CD4-positive, alpha-beta T cell treated with Interleukin-6 for 4 hours (primary cell): ENCODE results near the gene ATP2A3.

Experiments used
- DNase-seq: peaks from one replicate; pipeline ENCODE4 v3.0.0-alpha.2; 2020; ENCODE audit warnings: mixed read lengths

Gene ATP2A3

DNA sequence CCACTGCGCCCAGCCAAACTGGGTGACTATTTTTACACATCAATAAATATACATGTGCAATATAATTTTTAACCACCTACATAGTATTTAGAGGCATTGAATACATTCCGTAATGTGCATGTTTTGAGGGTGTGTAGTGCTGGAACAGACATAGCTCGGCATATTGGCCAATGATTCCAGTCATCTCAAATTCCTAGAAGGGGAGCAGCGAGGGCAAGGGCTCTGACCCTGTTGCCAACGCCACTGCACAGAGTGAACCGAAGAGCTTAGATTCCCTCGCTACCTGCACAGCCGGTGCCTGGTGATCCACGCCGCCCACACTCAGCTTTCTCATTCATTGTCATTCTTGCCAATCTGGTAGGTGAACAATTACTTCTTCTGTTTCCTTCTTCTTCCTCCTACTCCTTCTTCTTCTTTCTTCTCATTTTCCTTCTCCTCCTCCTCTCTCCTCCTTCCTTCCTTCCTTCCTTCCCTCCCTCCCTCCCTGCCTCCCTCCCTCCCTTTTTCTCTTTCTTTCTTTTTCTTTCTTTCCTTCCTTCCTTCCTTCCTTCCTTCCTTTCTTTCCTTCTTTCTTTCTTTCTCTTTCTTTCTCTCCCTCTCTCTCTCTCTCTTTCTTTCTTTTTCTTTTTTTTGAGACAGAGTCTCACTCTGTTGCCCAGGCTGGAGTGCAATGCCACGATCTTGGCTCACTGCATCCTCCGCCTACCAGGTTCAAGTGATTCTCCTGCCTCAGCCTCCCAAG, 26.3 kb upstream of the ATP2A3 start:
- no peak for DNase-seq

DNA sequence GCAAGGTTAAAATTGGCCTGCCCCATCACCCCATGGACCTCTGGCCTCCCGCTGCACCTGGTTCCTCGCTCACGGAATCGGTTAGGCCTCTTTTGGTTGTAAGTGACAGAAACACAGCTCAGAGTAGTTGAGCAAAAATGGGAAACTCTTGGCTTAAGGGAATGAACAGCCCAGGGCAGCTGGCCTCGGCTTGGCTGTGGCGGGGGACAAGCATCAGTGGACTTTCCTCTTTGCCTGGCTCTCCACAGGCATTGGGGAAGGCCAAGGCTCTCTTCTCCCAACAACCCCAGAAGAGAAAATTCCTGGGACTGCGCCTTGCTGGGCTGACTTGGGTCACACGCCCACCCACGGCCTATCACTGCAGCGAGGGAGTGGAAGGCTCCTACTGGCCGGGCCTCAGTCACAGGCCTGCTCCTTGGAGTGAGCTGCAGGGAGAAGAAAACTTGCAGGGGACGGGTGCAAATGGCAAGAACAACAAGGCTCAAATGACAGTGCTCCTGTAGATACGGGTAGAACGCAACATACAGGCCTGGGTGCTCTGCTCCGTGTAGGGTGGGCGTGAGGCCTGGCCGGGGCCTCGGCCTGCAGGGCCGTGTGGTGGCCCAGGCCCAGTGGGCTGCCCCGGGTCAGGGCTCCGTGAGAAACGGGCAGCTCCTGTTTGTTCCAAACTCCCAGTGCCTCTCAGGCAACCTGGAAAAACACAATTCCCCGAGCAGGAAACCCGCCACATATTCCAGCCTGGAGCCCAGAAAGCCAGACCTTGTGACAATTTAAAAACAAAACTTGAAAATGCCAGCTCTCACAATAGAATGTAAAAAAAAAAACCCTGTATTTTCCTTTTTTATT, 25.0 kb upstream of the ATP2A3 start:
- DNase-seq = no peak

DNA sequence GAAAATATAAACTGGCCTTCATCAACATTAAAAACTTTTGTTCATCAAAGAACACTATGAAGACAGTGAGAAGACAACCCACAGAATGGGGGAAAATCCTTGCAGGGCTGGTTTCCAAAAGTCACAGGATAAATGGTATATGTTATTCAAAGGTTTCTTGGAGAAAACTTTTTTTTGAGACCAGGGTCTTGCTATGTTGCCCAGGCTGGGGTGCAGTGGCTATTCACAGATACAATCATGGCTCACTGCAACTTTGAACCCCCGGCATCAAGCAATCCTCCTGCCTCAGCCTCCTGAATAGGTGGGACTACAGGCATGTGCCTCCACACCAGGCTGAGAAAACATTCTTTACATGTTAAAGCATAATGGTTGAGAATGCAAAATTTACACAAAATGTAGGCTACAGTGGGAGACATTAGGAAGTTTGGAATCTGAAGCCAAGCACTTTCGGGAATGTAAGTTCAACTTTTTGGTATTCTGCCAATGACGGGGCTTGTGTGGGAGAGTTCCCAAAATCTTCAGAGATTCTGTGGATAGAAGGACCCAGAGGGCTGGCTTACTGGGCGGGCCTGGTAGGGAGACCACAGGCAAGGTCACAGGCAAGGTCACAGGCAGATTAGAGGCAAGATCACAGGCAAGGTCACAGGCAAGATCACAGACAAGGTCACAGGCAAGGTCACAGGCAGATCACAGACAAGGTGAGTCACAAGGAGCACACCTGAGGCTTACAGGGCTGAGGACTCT, 24.2 kb upstream of the ATP2A3 start:
- no peak for DNase-seq

DNA sequence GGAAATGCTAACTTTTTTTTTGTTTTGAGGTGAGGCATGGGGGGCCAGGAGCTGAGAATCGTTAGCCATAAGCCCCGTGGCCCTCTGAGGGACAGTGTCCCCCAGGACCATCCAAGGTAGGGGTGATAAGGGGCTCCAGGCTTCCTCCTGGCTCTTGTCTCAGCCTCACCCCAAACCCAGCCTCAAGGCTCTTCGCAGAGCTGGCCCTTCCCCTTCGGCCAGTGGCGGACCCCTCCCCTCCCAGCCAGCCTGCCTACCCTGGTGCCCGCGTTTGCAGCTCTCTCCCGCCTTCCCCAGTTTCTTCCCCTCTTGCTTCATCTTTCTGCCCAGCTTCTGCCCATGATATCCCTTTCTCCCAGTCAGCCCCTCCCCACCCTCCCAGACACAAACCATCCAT, 22.7 kb upstream of the ATP2A3 start:
- DNase-seq = no peak

DNA sequence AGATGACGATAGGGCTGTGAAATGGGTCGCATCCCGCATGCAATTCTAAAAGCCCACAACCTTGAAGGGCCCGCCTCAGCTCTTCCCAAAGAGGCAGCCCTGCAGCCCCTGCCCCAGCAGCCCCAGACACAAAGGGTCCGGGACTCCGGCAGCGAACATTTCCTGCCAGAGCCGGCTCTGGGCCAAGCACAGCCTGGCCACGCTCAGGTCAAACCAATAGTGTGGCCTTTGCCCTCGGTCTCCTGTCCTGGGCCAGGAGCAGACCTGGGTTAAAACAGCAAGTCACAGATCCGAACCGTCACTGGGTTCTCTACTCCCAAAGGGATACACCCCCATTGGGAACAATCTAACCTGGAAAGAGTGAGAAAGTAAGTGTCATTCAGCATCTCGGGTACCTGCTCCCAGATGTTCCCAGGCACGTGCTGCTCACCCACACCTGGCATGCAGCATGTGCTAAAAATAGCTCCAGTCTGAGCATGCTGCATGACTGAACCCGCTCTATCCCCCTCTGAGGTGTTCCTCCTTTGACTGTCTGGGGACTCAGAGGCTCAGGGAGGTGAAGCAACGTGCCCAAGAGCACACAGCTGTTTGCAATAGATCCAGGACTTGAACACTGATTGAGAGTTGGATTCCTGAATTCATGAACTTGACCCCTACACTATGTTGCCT, 22.2 kb upstream of the ATP2A3 start:
- no peak for DNase-seq

DNA sequence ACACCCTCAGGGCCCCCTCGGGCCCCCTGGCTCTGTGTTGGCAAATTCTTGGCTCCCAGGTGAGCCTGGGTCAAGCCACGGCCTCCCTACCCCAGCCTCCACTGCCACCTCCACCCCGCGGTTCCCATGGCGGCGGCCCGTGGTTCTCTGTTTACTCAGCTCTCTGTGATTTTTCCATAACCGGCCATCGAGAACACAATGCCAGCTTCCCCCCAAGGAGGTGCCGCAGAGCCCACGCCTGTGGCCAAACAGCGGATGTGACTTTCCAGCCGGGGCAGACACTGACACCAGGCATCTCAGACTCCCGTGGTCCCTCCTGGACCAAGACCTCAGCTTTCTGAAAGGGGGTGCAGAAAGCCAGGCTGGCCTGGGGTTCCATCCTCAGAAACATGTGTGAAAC, 21.6 kb upstream of the ATP2A3 start:
- DNase-seq = no peak

DNA sequence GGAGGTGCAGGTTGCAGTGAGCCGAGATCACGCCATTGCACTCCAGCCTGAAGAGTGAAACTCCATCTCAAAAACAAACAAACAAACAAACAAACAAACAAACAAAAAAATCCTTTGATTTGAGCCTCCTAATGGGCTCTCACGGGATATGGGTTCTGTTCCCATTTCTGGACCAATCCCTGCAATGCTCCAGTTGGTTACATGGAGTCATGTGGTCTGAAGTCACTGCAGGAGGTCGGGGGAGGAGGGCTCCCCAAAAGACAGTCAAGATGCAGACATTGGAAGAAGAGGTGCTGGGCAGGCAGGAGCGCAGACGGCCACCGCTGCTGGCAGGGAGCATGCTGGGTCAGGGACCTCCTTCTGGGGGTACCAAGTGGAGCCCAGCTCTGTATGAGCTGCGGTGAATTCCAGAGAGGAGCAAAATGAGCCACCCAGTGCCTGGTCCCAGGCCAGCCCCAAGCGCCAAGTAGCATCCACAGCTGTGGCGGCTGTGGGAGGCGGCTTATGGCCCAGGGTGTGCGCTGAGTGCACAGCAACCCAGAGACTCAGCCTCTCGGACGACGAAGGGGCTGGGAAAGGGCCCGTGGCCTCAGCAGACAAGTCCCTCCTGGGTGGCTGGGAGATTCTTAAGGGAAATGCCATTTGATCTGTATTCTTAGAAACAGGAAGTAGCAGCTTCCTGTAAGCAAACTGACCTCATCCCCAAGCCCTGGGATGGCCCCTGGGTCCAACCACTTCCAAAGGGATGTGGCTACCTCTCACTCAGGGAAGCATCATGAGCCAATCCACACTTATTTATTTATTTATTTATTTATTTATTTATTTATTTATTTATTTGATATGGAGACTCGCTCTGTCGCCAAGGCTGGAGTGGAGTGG, 19.6 kb upstream of the ATP2A3 start:
- no peak for DNase-seq

DNA sequence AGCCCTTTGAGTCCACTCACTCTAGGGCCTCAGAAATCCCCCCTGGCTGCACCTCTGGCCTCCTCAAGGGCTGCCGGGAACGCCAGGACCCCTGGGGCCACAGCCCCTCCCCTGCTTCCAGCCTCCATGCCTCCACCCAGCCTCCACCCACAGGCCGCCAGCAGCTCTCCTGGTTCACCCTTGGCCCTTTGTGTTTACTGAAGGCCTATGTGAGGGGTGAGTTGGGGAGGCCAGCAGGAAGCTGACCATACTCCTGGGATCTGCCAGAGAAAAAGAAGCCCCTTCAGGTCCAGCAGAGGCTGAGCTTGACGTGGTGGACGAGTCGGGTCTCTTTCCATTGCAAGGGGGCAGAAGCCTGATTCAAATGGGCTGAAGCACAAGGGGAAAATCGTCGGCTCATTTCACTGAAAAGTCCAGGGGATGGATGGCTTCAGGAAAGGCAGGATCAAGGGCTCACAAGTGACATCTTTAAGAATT, 18.3 kb upstream of the ATP2A3 start:
- no peak for DNase-seq

DNA sequence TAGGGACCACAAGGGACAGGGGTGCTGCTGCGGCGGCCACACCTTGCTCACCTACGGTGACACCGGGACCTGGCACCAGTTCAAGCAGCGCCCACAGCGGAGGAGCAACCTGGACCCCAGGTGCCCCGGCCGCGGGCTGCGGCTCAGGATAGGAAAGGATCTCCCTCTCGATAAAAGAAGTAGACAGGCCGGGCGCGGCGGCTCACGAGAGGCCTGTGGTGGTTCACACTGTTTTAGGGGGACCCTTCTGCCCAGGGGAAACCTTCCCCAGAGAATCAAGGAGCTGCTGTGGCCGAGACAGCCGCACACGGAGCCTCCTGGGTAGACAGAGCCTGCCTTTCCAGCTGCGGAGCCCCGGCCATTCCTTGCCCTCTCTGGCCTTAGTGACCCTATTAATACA, 17.9 kb upstream of the ATP2A3 start:
- DNase-seq = no peak

DNA sequence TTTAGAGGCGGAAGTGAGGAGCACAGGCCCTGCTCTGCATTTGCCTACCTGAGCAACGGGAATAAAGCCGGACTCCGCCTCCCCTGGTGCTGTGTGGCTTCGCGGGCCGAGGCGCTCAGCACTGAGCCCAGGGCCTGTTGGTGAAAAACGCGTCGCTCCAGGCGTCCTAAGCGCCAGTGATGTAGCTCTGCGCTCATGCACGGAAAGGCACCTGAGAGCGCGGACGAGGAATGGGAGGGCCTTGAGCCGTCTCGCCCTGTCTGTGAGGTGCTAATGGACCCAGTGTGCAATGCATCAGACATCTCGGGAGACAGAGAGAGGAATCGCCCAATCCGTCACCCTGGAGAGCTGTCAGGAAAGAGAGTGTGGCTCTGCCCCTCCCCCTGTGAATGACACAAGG, 17.2 kb upstream of the ATP2A3 start:
- DNase-seq = no peak

DNA sequence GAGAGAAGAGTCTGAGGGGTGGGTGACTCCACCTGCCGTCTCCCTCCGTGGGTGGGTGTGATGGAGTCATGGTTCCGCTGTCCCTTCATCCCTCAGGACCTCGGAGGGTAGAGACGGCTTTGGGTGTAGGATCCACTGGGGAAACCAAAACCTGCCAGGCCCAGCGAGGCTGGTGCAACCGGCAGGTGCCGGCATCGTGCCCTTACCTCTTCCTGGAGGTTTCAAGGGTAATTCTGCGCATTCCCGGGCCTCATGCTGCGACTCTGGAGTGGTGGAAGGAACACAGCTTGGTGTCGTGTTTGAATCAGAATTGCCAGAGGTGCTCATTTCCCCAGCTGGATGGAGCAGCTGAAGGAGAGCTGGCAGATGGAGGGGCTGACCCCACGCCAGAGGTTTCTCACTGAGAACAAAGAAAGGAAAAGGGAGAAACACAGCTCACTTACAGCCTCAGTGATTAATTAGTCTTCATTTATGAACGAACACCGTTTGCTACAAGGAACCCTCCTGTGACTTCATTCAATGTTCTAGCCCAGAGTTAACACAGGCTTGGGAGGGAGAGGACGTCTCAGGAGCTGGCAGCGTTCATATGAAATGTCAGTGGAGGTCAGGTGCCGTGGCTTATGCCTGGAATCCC, 16.3 kb upstream of the ATP2A3 start:
- no peak for DNase-seq

DNA sequence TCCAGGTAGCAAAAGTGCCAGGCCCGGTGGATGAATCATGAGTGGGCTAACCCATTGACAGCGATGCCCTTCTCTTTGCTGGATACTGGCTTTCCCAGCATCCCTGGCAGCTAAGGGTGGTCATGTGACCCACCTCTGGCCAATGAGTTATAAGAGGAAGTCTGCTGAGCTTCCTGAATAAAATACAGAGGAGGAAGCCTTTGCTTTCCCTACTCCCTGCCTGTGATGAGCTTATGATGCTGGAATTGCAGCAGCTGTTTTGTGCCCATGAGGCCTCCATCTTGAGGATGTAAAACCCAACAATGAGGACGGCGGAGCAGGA, 15.0 kb upstream of the ATP2A3 start:
- no peak for DNase-seq

DNA sequence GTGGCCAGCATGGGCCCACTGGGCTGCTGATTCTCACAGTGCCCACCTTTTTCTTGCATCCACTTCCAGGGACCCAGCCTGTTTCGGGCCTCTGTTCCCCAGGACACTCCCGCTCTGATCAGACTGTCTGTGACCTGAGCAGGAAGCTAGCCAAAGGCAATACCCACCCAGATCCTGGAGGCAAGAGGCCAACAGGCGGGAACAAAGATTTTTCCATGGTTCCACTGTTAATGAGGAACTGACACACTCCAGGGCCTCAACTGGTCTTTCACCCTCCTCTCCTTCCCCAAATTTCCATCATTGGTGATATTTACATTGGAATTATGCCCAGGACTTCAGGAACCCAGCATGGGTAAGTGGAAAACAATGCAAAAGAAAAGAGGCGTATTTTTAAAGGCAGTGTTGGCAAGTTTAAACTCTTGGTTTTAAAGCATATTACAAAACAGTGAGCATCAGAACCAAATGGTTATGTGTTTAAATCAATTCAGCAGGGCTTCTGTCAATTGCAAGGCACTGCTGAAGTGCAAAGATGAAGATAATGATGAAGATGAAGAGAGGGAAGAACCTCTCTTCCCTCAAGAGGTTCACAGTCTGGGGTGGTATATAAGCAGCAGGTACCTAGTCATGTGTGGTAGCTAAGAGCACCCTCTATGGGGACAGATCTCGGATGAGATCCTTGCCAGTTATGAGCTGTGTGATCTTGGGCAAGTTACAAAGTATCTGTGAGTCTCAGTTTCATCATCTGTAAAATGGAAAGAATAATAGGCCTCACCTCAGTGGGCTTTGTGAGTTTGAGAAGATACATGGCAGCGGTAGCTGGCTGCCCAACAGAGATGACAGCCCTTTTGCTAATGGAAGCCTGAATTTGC, 14.4 kb upstream of the ATP2A3 start:
- no peak for DNase-seq

DNA sequence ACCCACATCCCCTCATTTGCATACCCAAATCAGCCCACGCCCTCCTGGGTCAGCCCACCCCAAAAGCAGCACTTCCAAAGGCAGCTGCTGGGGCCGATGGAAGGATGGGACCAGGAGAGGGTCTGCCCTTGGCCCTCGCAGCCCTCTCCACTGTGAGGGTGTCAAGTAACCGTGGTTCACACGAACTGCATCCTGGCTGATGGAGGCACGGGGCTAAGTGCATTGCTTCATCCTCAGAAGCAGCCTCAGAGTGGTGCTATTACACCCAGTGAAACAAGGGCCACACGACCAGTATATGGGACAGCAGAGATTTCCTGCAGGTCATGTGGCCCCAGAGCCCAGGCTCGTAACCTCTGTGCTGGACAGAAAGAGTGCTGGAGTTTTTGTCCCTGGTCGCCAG, 13.2 kb upstream of the ATP2A3 start:
- DNase-seq = no peak

DNA sequence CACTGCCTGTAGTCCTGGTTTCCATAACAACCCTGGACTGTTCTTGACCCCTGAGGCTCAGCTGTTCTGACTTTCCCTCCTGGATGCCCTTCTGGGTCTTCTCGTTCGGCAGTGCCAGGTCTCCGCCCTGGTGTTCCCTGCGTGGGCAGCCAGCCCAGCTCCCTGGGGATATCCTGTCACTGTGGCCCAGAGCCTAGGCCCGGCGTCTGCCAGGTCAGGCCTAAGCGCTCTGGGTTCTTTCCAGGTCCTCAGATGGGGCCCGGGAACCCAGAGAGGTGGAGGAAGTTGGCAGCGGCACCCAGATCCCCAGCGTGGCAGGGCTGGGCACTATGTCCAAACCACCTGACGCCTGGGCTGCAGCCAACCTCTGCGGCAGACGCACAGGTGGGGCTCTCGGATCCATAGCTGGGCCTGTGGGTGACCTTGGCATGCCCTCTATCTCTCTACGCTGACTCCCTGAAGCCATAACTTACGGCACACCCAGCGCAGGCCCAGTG, 12.5 kb upstream of the ATP2A3 start:
- DNase-seq = no peak

DNA sequence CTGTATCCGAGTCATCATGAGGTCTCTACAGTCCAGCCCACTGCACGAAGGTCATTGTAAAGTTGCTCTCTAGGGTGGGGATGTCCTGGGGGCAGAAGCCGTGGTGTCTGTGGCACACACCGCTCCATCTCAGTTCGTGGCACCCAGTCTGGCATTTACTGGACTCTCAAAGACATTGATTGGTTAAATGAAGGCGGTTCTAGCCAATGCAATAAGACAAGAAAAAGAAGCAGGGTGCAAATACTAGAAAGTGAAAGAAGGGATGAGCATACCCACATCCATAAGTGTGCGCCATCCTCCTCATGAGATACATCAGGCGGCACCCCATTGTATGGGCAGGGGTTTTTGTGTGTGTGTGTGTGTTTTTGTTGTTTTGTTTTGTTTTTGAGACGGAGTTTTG, 10.7 kb upstream of the ATP2A3 start:
- DNase-seq = no peak

DNA sequence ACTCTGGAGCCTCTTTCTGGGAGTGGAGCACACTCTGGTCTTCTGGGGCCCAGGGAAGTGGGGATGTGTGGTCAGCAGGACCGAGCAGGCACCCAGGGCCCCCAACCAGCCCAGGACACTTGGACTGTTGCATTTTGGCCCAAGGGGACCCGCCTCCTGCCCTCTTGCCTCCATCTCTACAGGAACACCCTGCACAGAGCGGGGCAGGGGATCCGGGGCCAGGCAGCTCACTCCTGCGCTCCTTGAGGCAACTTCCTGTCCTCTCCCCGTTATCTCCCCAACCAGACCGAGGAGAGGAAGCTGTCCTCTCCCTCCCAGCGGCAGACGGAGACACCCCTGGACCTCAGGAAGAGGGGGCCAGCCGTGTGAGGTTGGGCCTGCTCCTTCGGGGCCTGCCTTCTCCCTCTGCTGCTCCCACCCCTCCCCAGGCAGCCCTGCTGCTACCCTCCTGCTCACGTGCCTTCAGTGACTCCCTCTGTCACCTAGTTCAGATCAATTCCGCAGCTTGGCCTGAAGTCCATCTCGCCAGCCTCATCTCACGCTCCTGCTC, 10.0 kb upstream of the ATP2A3 start:
- DNase-seq = no peak

DNA sequence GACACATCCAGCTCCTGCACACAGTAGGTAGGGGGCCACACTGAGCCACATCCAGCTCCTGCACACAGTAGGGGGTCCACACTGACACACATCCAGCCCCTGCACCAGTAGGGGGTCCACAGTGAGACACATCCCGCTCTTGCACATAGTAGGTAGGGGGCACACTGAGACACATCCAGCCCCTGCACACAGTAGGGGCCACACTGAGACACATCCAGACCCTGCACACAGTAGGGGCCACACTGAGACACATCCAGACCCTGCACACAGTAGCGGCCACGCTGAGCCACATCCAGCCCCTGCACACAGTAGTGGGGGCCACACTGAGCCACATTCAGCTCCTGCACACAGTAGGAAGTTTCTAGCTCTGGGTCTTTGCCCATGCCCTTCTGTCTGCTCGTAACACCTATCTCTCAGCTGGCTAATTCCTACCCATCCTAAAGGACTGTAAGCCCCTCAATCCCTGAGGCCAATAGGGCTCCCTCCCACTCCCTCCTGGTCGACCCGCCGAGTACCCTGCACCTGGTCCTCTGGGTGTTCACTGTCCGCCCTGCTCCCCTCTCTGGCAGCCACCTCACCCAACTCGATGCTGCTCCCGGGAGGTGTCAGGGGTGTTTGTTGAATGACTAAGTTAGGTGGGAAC, 9.4 kb upstream of the ATP2A3 start:
- DNase-seq = no peak

DNA sequence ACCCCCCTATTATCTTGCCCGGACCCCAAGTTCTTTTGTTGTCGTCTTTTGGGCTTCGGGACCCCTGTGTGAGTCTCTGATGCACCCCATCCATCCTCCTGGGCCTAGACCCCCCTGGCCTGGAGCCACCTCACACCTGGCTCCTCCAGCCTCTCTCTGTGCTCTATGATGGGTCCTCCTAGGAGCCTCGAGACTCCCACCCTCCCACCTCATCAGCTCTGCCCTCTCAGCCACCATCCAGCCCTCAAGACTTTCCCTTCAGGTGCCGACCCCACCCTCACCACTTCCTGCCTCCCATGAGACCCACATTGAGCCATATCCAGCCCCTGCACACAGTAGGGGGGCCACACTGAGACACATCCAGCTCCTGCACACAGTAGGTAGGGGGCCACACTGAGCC, 8.7 kb upstream of the ATP2A3 start:
- DNase-seq = no peak
